SK-N-SH (cell line): Measurements from ENCODE around the gene AXIN1. TPM values are rescaled to one million over a fixed set of nuclear protein-coding genes. Genes with fewer than 3 reads are reported as not detected.

Experiments
- CTCF ChIA-PET: fragments of 300-600, 350-600 bp; formaldehyde crosslinking; extraction: SDS; loops from one replicate; lab custom pipeline; 2021; lab: Yijun Ruan, JAX
- POLR2A ChIA-PET: fragments of 350-600 bp; sonication (Branson Sonifier 250); formaldehyde crosslinking; extraction: SDS; loops from one replicate; lab custom pipeline; 2020; ENCODE audit warnings: antibody characterized with exemption, inconsistent platforms; lab: Yijun Ruan, JAX
- DNase-seq: peaks from one replicate; pipeline ENCODE4 v3.0.0; 2012
- H2AFZ ChIP-seq: fragments of 200-600 bp; sonication (generic); 2 replicates; pipeline ENCODE4 v1.8.1; 2016; ENCODE audit warnings: antibody characterized with exemption, mild to moderate bottlenecking, low read depth
- H3F3A ChIP-seq: fragments of 200-600 bp; sonication (generic); replicated peaks from 2 replicates; pipeline ENCODE3; 2016; ENCODE audit warnings: antibody characterized with exemption, mild to moderate bottlenecking; ENCODE audit not compliant: insufficient read depth
- H3K27ac ChIP-seq, 2 experiments: fragments of 200-500 bp in 1 of 2; fragments of 200-600 bp in 1 of 2; sonication (Bioruptor generic) in 1 of 2; sonication (generic), shearing (Covaris generic) in 1 of 2; 2 replicates each; pipeline versions ENCODE4 v1.5.1 to v1.6.1; 2014 to 2016; ENCODE audit warnings: low read depth in 2 of 2, inconsistent platforms in 1 of 2, low read length in 1 of 2, mild to moderate bottlenecking in 1 of 2, mixed read lengths in 1 of 2
- H3K27me3 ChIP-seq: fragments of 200-600 bp; sonication (generic), shearing (Covaris generic); 2 replicates; pipeline ENCODE4 v1.6.1; 2016; ENCODE audit warnings: mixed run types; ENCODE audit not compliant: insufficient read depth
- H3K36me3 ChIP-seq, 2 experiments: fragments of 200-500 bp in 1 of 2; fragments of 200-600 bp in 1 of 2; sonication (Bioruptor generic) in 1 of 2; sonication (generic) in 1 of 2; replicated peaks in 1 of 2; 2 replicates each; pipeline versions ENCODE3 to v1.5.1; 2014 to 2016; ENCODE audit warnings: low read length in 1 of 2, mild to moderate bottlenecking in 1 of 2; ENCODE audit not compliant: insufficient read depth in 2 of 2, control insufficient read depth in 1 of 2
- H3K4me1 ChIP-seq, 2 experiments: fragments of 200-500 bp in 1 of 2; fragments of 200-600 bp in 1 of 2; sonication (Bioruptor generic) in 1 of 2; sonication (generic), shearing (Covaris generic) in 1 of 2; 2 replicates each; pipeline versions ENCODE4 v1.5.1 to v1.6.1; 2014 to 2016; ENCODE audit warnings: low read depth in 1 of 2, low read length in 1 of 2, mixed run types in 1 of 2; ENCODE audit not compliant: insufficient read depth in 2 of 2, control insufficient read depth in 1 of 2
- H3K4me2 ChIP-seq: fragments of 200-600 bp; sonication (generic), shearing (Covaris generic); 2 replicates; pipeline ENCODE4 v1.6.1; 2017; ENCODE audit warnings: mixed run types
- H3K4me3 ChIP-seq, 2 experiments: fragments of 200-500 bp in 1 of 2; fragments of 200-600 bp in 1 of 2; sonication (Bioruptor generic) in 1 of 2; sonication (generic), shearing (Covaris generic) in 1 of 2; 2 replicates each; pipeline versions ENCODE4 v1.5.1 to v1.8.1; 2014 to 2016; ENCODE audit warnings: low read depth in 2 of 2, inconsistent platforms in 1 of 2, low read length in 1 of 2, mild to moderate bottlenecking in 1 of 2, mixed read lengths in 1 of 2, moderate library complexity in 1 of 2
- H3K79me2 ChIP-seq: fragments of 200-600 bp; sonication (generic); 2 replicates; pipeline ENCODE4 v1.8.1; 2017; ENCODE audit warnings: mild to moderate bottlenecking; ENCODE audit not compliant: insufficient read depth
- H3K9ac ChIP-seq: fragments of 200-600 bp; sonication (generic); 2 replicates; pipeline ENCODE4 v1.6.1; 2017; ENCODE audit warnings: mixed run types
- H3K9me2 ChIP-seq: fragments of 200-600 bp; sonication (generic); 2 replicates; pipeline ENCODE4 v1.6.1; 2017; ENCODE audit warnings: mixed run types
- H3K9me3 ChIP-seq: fragments of 200-600 bp; sonication (generic); 2 replicates; pipeline ENCODE4 v1.6.1; 2017; ENCODE audit warnings: mixed run types, mild to moderate bottlenecking, moderate library complexity
- H4K20me1 ChIP-seq: fragments of 200-600 bp; sonication (generic); 2 replicates; pipeline ENCODE4 v1.6.1; 2017; ENCODE audit warnings: mild to moderate bottlenecking, mixed run types; ENCODE audit not compliant: insufficient read depth
- EP300 ChIP-seq, 2 experiments: IDR thresholded peaks; 2 replicates each; pipeline versions ENCODE4 v1.4.0 to v1.6.1; 2012; ENCODE audit warnings: borderline replicate concordance in 1 of 2, low read depth in 1 of 2, low read length in 1 of 2
- FOSL2 ChIP-seq: IDR thresholded peaks from 2 replicates; pipeline ENCODE4 v1.4.0; 2012; ENCODE audit warnings: low read depth, mild to moderate bottlenecking, moderate library complexity, borderline replicate concordance
- FOXJ3 ChIP-seq: sonication (generic); formaldehyde crosslinking; IDR thresholded peaks from 2 replicates; pipeline ENCODE4 v1.5.1; 2020; ENCODE audit warnings: mild to moderate bottlenecking, missing genetic modification reagents
- GABPA ChIP-seq: IDR thresholded peaks from 2 replicates; pipeline ENCODE4 v1.4.0; 2012; ENCODE audit warnings: low read depth, mild to moderate bottlenecking
- MAX ChIP-seq: IDR thresholded peaks from 2 replicates; pipeline ENCODE4 v1.4.0; 2012; ENCODE audit warnings: low read depth
- MXI1 ChIP-seq: IDR thresholded peaks from 2 replicates; pipeline ENCODE4 v1.6.1; 2012; ENCODE audit warnings: mild to moderate bottlenecking, low read depth, low read length, improper control_type of control experiment
- NRF1 ChIP-seq: IDR thresholded peaks from 2 replicates; pipeline ENCODE4 v1.6.1; 2012; ENCODE audit warnings: low read depth, mild to moderate bottlenecking, low read length
- PBX3 ChIP-seq: IDR thresholded peaks from 2 replicates; pipeline ENCODE4; 2012
- RAD21 ChIP-seq: IDR thresholded peaks from 2 replicates; pipeline ENCODE4 v1.6.1; 2012; ENCODE audit warnings: mild to moderate bottlenecking, low read length
- RXRA ChIP-seq: IDR thresholded peaks from 2 replicates; pipeline ENCODE4 v1.4.0; 2012; ENCODE audit warnings: low read depth, mild to moderate bottlenecking, borderline replicate concordance
- TAF1 ChIP-seq: IDR thresholded peaks from 2 replicates; pipeline ENCODE4 v1.6.1; 2012; ENCODE audit warnings: low read depth, mild to moderate bottlenecking, low read length, moderate library complexity, borderline replicate concordance
- TEAD4 ChIP-seq: IDR thresholded peaks from 2 replicates; pipeline ENCODE4 v1.4.0; 2012; ENCODE audit warnings: mild to moderate bottlenecking, borderline replicate concordance; ENCODE audit not compliant: insufficient read depth
- USF1 ChIP-seq: IDR thresholded peaks from 2 replicates; pipeline ENCODE4 v1.4.0; 2012; ENCODE audit warnings: low read depth, borderline replicate concordance
- YY1 ChIP-seq: IDR thresholded peaks from 2 replicates; pipeline ENCODE4 v1.4.0; 2012; ENCODE audit warnings: low read depth, mild to moderate bottlenecking
- WGBS: methylation state at CpG from one replicate; pipeline ENCODE4 v1.1.6; 2017; ENCODE audit warnings: low lambda C conversion rate; 5-methylcytosine and 5-hydroxymethylcytosine counted together
- polyA plus RNA-seq, 3 experiments: library from polyadenylated mRNA; depleted of rRNA; stranded (reverse); fragments of >200 nt; gene quantifications; 2 replicates each; pipeline ENCODE4 v1.2.3, GENCODE V29; 2012
- TF ChIP-seq, protein P1 (sequence below): fragments of 150-350 bp; IDR thresholded peaks from 2 replicates; pipeline ENCODE4 v1.6.1; 2017; ENCODE audit warnings: antibody characterized with exemption, low read length, low read depth, borderline replicate concordance
- TF ChIP-seq, protein P2 (sequence below): IDR thresholded peaks from 2 replicates; pipeline ENCODE4 v1.4.0; 2012; ENCODE audit warnings: low read depth, borderline replicate concordance
- TF ChIP-seq, protein P3 (sequence below): fragments of 150-350 bp; IDR thresholded peaks from 2 replicates; pipeline ENCODE4 v1.6.1; 2016; ENCODE audit warnings: mild to moderate bottlenecking, low read depth, low read length
- TF ChIP-seq, protein P4 (sequence below): fragments of 200-600 bp; sonication (generic); IDR thresholded peaks from 2 replicates; pipeline ENCODE4 v1.6.1; 2017; ENCODE audit warnings: antibody characterized with exemption, mild to moderate bottlenecking, moderate library complexity
- TF ChIP-seq, protein P5 (sequence below): IDR thresholded peaks from 2 replicates; pipeline ENCODE4 v1.6.1; 2012; ENCODE audit warnings: mild to moderate bottlenecking, low read depth, low read length, moderate library complexity

AXIN1 gene
- polyA plus RNA-seq, 1 of the 3 experiments (the other 2 are of a cell fraction): 19.9 TPM

GRCh38 chr16:324451-325334, 27.8 kb downstream of the AXIN1 start:
- whole genome bisulfite sequencing: 92% methylated on average over 15 of the region's 55 CpGs
- TF ChIP-seq FOSL2: no peak
- no peak for TF ChIP-seq NRF1
- no peak for TF ChIP-seq MAX
- no peak for TF ChIP-seq FOXJ3 (CRISPR knock-in tag)
- TF ChIP-seq, protein P1, sequence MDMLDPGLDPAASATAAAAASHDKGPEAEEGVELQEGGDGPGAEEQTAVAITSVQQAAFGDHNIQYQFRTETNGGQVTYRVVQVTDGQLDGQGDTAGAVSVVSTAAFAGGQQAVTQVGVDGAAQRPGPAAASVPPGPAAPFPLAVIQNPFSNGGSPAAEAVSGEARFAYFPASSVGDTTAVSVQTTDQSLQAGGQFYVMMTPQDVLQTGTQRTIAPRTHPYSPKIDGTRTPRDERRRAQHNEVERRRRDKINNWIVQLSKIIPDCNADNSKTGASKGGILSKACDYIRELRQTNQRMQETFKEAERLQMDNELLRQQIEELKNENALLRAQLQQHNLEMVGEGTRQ: no peak
- TF ChIP-seq, protein P2, sequence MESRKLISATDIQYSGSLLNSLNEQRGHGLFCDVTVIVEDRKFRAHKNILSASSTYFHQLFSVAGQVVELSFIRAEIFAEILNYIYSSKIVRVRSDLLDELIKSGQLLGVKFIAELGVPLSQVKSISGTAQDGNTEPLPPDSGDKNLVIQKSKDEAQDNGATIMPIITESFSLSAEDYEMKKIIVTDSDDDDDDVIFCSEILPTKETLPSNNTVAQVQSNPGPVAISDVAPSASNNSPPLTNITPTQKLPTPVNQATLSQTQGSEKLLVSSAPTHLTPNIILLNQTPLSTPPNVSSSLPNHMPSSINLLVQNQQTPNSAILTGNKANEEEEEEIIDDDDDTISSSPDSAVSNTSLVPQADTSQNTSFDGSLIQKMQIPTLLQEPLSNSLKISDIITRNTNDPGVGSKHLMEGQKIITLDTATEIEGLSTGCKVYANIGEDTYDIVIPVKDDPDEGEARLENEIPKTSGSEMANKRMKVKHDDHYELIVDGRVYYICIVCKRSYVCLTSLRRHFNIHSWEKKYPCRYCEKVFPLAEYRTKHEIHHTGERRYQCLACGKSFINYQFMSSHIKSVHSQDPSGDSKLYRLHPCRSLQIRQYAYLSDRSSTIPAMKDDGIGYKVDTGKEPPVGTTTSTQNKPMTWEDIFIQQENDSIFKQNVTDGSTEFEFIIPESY: no peak
- TF ChIP-seq, protein P3, sequence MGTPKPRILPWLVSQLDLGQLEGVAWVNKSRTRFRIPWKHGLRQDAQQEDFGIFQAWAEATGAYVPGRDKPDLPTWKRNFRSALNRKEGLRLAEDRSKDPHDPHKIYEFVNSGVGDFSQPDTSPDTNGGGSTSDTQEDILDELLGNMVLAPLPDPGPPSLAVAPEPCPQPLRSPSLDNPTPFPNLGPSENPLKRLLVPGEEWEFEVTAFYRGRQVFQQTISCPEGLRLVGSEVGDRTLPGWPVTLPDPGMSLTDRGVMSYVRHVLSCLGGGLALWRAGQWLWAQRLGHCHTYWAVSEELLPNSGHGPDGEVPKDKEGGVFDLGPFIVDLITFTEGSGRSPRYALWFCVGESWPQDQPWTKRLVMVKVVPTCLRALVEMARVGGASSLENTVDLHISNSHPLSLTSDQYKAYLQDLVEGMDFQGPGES: no peak
- no peak for TF ChIP-seq USF1
- no peak for TF ChIP-seq EP300 (IDR thresholded peaks at IDR 0.05; ENCODE audit: borderline replicate concordance in 1 of 2, low read depth in 1 of 2, low read length in 1 of 2)
- no peak for TF ChIP-seq YY1
- TF ChIP-seq MXI1: no peak
- no peak for TF ChIP-seq RXRA
- TF ChIP-seq, protein P4, sequence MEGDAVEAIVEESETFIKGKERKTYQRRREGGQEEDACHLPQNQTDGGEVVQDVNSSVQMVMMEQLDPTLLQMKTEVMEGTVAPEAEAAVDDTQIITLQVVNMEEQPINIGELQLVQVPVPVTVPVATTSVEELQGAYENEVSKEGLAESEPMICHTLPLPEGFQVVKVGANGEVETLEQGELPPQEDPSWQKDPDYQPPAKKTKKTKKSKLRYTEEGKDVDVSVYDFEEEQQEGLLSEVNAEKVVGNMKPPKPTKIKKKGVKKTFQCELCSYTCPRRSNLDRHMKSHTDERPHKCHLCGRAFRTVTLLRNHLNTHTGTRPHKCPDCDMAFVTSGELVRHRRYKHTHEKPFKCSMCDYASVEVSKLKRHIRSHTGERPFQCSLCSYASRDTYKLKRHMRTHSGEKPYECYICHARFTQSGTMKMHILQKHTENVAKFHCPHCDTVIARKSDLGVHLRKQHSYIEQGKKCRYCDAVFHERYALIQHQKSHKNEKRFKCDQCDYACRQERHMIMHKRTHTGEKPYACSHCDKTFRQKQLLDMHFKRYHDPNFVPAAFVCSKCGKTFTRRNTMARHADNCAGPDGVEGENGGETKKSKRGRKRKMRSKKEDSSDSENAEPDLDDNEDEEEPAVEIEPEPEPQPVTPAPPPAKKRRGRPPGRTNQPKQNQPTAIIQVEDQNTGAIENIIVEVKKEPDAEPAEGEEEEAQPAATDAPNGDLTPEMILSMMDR: no peak
- no peak for TF ChIP-seq RAD21
- no peak for TF ChIP-seq PBX3
- TF ChIP-seq, protein P5, sequence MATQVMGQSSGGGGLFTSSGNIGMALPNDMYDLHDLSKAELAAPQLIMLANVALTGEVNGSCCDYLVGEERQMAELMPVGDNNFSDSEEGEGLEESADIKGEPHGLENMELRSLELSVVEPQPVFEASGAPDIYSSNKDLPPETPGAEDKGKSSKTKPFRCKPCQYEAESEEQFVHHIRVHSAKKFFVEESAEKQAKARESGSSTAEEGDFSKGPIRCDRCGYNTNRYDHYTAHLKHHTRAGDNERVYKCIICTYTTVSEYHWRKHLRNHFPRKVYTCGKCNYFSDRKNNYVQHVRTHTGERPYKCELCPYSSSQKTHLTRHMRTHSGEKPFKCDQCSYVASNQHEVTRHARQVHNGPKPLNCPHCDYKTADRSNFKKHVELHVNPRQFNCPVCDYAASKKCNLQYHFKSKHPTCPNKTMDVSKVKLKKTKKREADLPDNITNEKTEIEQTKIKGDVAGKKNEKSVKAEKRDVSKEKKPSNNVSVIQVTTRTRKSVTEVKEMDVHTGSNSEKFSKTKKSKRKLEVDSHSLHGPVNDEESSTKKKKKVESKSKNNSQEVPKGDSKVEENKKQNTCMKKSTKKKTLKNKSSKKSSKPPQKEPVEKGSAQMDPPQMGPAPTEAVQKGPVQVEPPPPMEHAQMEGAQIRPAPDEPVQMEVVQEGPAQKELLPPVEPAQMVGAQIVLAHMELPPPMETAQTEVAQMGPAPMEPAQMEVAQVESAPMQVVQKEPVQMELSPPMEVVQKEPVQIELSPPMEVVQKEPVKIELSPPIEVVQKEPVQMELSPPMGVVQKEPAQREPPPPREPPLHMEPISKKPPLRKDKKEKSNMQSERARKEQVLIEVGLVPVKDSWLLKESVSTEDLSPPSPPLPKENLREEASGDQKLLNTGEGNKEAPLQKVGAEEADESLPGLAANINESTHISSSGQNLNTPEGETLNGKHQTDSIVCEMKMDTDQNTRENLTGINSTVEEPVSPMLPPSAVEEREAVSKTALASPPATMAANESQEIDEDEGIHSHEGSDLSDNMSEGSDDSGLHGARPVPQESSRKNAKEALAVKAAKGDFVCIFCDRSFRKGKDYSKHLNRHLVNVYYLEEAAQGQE: no peak
- TF ChIP-seq TAF1: no peak
- TF ChIP-seq GABPA: no peak
- TF ChIP-seq TEAD4: no peak

More at GRCh38 chr16:324451-325334, 27.8 kb downstream of the AXIN1 start:
- H3F3A ChIP-seq: peaks cover 5% of the 10 kb centered on the region
- peaks cover 5 to 16% of the 10 kb centered on the region in 2 experiments; a peak in 2 of 4 replicates for H3K4me1 ChIP-seq
- no peak overlapping the region for H3K4me3 ChIP-seq
- no peaks in the 10 kb centered on the region for H3K27me3 ChIP-seq
- no peaks in the 10 kb centered on the region for H3K9me3 ChIP-seq
- DNase-seq: no peak
- H2AFZ ChIP-seq: no peak overlapping the region
- peaks cover 85% of the 10 kb centered on the region for H4K20me1 ChIP-seq
- no peak overlapping the region for H3K9ac ChIP-seq
- H3K27ac ChIP-seq: no peak overlapping the region
- H3K9me2 ChIP-seq: no peaks in the 10 kb centered on the region
- ChIA-PET POLR2A (no interaction called here), CTCF (interaction anchor here (0.6 kb wide), 1 partner anchor 218 kb away, joined by 3 read pairs; no protein-coding TSS in a partner anchor)
- H3K36me3 ChIP-seq: no peaks in the 10 kb centered on the region
- H3K4me2 ChIP-seq: no peak overlapping the region
- peaks cover 79% of the 10 kb centered on the region for H3K79me2 ChIP-seq
